Activated CD8-positive, alpha-beta memory T cell treated with anti-CD3 and anti-CD28 coated beads for 24 hours (primary cell): ENCODE results near the gene TXNRD1.
"Not testable (repeated sequence)": the region's sequence is repeated elsewhere in the genome, so short reads cannot be mapped to it uniquely, and the experiment has no call there.

Source experiments
- DNase-seq: peaks from one replicate; pipeline ENCODE4 v3.0.0-alpha.2; 2020

Gene TXNRD1

DNA sequence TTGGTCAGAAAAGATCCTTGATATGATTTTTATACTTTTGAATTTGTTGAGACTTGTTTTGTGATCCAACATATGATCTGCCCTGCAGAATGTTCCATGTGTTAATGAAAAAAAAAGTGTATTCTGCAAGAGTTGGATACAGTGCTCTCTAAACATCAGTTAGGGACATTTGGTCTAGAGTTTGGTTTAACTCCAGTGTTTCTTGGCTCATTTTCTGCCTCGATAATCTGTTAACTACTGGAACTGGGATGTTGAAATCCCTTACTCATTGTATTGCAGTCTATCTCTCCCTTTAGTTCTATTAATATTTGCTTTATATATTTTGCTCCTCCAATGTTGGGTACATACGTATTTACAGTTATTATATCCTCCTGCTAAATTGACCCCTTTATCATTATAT is 18.3 kb upstream of the TXNRD1 start:
- DNase-seq = no peak

DNA sequence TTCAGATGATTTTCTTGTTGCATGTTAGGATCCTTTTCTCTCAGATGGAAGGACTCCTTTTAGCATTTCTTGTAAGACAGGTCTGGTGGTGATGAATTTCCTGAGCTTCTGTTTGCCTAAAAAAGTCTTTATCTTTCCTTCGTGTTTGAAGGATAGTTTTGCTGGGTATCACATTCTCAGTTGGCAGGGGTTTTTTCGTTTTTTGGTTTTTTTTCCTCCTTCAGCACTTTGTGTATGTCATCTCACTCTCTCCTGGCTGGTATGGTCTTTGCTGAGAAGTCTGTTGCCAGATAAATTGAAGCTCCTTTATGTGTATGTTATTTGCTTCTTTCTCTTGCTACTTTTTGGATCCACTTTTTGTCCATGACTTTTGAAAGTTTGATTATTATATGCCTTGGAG is 15.6 kb upstream of the TXNRD1 start:
- DNase-seq = no peak

- DNase-seq = peak; percentile 72
Measured at GRCh38 chr12:104201238-104202001, 14.2 kb upstream of the TXNRD1 start.

DNA sequence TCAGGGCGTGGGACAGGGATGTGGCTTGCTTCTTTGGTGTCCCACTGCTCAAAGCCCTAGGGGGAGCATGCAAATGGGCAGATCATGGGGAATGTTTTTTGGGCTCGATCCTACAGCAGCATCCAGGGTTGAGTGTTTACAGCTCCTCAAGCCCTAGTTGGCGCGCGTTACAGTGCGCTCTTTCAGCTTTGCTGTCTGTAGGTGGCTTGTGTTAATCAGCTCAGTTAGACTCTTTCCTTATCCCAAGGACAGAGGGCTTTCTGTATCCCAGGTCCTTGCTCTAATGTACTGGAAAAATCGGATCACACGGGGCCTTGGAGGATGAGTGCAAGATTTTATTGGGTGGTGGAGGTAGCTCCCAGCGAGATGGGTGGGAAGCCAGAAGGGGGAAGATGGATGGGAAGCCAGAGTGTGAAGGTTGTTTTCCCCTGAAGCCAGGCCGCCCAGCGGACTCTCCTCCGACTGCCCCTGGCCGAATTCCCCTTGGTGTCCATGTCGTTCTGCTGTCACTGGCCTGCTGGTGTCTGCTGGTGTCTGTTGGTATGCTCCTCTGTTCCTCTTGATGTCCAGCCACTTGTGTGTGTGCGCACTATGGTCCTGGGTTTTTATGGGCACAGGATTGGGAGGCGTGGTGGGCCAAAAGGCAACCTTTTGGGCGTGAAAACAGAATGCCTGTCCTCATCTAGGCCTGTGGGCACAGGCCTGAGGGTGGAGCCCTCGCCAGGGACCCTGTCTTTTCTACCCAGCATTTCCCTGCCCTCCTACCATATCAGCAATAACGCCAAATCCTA is 10.7 kb upstream of the TXNRD1 start:
- DNase-seq = no peak

DNA sequence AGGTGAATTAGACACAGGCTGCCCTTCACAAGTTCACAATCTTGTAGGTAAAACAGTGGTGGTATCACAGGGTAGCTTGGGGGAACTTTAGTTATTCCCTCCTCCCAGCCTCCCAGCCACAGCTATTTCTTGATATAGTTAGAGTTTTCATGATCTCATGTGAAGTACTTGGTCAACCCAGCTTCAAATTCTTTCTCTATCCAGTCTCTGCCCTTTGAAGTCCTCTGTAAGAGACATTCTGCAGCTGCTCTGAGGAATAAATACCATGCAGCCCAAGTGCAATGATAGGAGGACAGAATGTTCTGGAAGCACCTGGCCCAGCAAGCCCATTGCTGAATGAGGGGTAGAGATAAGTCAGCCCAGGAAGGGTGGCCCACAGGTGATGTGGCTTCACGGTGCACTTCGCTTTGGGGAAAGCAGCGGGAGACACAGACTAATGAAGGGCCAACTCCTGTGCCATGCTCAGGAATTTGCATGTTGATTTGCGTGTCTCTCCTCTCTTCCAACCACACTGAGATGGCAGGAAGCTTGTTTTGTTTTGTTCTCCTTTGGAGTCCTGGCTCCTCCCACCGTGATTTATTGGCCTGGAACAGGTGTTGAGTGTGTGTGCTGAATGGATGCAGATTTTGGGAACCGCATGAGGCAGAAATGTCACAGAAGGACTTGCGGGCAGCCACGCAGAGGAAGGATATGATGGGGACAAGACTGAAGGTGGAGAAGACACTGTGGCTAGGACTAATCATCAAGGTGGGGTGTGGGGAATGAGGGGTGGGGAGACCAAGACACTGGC is 8.0 kb upstream of the TXNRD1 start:
- DNase-seq = no peak

DNA sequence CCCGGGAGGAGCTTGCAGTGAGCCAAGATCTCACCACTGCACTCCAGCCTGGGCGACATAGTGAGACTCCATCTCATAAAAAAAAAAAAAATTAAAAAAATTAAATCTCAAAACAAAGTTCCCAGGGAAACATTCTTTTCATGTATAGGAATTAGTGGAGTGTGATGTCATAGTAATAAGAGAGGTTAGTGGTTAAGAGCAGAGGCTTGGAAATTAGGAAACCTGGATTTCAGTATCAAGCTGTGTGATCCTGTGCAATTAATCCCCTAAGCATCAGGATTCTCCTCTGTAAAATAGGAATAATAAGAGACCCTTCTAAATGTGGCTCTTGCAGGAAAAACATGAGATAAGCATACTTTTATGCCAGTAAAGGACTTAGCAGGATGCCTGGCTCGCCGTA is 3.1 kb upstream of the TXNRD1 start:
- no peak for DNase-seq

- no peak for DNase-seq
Measured at GRCh38 chr12:104213952-104214351, 1.6 kb upstream of the TXNRD1 start.

- DNase-seq = no peak
Measured at GRCh38 chr12:104216521-104216924, 944 bp downstream of the TXNRD1 start.

DNA sequence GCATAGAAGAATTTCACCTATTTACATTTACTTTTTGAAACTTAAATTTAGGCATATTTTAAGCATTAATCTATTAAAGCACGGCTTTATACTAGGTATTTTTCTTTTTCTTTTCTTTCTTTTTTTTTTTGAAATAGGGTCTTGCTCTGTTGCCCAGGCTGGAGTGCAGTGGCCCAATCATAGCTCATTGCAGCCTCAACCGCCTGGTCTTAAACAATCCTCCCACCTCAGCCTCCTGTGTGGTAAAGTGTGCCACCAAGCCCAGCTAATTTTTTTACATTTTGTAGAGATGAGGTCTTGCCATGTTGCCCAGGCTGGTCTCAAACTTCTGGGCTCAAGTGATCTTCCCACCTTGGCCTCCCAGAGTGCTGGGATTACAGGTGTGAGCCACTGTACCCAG is 2.9 kb downstream of the TXNRD1 start:
- not testable (repeated sequence) for DNase-seq

DNA sequence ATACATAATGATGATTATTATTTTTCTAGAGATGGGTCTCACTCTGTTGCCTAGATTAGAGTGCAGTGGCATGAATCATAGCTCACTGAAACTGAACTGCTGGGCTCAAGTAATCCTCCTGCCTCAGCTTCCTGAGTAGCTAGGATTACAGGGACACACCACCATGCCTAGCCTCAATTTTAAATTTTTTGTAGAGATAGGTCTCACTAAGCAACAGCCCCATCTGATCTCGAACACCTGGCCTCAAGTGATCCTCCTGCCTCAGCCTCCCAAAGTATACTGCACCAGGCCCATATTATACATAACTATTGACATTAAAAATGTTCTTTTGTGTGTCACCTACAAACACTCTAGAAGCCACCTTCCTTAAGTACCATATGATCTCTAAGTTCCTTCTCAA is 3.4 kb downstream of the TXNRD1 start:
- DNase-seq = no peak

GRCh38 chr12:104219361-104219892 is 3.8 kb downstream of the TXNRD1 start:
- no peak for DNase-seq

- DNase-seq = peak; percentile 72
Measured at GRCh38 chr12:104219908-104220404, 4.4 kb downstream of the TXNRD1 start.

DNA sequence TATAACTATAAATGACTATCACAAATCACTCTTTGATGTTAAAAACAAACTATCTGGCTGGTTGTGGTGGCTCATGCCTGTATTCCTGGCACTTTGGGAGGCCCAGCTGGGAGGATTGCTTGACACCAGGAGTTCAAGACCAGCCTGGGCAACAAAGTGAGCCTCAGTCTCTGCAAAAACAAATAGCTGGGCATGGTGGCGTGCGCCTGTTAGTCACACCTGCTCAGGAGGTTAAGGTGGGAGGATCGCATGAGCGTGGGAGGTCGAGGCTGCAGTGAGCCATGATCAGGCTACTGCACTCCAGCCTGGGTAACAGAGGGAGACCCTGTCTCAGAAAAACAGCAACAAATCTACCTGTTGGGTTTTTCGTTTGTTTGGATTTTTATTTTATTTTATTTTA is 5.4 kb downstream of the TXNRD1 start:
- DNase-seq = no peak

DNA sequence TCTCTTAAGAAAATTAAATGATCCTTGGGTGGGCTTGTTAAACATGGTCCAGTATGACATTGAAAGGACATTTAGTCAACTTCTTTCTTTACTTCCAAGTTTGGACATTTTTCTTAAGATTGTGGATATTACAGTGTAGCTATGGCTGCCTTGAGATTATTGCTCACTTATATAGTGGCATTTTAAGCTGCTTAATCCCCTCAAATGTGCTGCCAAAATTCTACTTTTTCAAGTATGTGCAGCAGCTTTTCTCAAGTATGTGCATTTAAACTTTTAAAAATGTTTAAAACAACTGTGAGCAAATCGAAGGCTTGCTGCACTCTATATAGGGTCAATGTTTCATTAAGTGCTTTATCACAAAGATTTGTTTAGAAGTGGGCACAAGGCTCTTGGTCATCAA is 7.4 kb downstream of the TXNRD1 start:
- DNase-seq = no peak

DNA sequence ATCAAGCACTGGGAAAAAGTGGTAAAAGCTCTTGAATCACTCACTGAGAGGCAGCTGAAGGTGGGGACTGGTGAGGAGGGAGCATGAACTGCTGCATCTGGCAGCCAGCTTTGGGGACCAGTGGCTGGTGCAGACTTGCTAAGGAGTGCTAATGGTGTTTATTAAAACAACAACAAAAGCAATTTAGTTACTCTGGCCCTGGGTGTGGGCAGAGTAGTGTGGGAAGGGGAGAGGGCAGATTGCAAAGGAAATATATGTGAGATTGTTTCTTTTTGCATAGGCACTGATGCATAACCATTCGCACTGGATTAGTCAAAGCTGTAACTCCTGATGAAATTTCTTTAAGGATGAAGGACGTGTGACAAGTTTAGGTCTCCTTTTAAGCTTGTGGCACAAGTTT is 8.1 kb downstream of the TXNRD1 start:
- no peak for DNase-seq

DNA sequence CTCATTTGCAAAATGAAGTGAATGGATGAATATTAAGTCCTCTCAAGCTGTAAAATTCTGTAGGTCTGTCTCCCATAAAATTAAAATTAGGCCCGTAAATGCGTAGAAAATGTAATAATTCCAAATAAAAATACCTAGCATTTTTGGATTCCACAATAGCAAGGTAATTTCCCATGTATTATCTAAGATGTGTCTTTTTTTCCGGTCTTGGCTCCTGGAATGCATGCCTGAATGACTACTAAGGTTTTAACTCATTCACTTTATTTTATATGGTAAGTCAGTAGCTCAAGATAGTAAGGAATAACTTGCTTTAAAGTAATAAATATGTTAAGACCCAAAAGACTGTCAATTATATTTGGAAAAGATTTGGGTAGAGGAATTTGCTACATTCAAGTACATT is 11.1 kb downstream of the TXNRD1 start:
- no peak for DNase-seq

GRCh38 chr12:104230304-104231095 is 14.9 kb downstream of the TXNRD1 start:
- DNase-seq = no peak

- no peak for DNase-seq
Measured at GRCh38 chr12:104232609-104233280, 17.2 kb downstream of the TXNRD1 start.

DNA sequence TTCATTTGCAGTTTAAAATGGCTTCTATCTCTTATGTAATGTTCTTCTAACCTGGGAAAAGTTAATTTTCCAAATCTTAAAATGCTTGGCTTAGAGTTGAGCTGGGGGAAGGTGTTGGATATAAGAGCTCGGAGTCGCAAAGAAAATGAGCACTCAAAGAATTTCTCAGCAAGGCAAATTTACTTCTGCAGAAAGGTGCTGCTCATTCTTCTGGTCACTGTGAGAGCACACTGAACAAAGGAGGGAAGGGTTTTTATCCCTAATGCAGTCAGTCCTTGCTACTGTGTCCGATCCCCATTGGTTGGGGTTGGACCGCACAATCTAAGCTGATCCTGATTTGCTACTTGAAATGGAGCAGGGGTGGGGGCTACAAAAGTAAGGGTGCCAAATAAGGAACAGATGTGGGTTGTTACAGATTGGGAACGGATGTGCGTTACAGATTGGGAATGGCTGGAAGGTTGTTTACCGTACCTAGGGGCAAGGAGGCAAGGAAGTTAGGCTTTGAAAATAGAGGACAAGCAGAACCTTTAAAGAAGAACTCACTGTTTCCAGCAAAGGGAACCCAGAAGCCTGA is 19.4 kb downstream of the TXNRD1 start:
- DNase-seq = no peak

GRCh38 chr12:104237930-104238329 is 22.4 kb downstream of the TXNRD1 start:
- DNase-seq = no peak

DNA sequence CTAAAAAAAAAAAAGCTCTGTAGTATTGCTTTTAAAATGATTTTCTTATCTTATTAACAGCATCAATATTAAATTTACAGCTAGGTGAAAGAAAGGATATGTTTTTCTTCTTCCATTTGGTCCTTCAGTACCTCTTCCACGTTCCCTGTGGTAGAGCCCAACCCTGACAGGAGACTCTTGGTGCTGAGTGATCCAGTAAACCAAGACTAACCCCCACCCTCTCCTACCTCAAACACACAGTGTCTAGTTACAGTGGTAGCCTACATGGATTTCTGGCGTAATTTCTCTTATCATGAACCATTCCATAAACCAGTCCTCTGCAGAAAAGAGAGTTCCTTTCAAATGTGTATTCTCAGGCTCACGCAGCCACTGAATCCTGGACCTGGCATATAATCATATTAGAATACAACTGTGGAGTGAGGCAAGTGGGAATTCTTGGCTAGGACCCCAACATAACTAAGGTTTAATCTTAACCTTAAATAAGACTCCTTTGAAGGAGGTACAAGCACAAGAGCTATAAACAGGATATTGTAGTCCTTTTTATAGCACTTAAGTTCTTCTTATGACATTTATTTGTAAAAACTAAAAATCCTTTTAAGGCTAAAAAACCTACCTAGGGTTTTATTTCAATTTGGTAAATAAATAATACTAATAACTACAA is 27.1 kb downstream of the TXNRD1 start:
- no peak for DNase-seq
